HL-60 (cell line): ENCODE data around the gene INO80C.

Experiments used
- DNase-seq, 2 experiments: peaks; one replicate each; pipeline ENCODE4 v3.0.0-alpha.2; 2010 to 2020; ENCODE audit warnings: low read depth in 1 of 2, low spot score in 1 of 2
- H3K27ac ChIP-seq: fragments of 250-450 bp; sonication (Bioruptor Pico); replicated peaks from 2 replicates; pipeline ENCODE4 v1.5.1; 2020; ENCODE audit warnings: mild to moderate bottlenecking, moderate library complexity
- H3K27me3 ChIP-seq: fragments of 250-450 bp; sonication (Bioruptor Pico); 2 replicates; pipeline ENCODE4 v1.5.1; 2021; ENCODE audit warnings: mild to moderate bottlenecking, moderate library complexity; ENCODE audit not compliant: insufficient read depth, poor library complexity, severe bottlenecking
- H3K4me3 ChIP-seq: replicated peaks from 2 replicates; pipeline ENCODE4 v1.5.1; 2011; ENCODE audit warnings: mild to moderate bottlenecking, control low read depth, low read length; ENCODE audit not compliant: insufficient read depth
- CTCF ChIP-seq: IDR thresholded peaks from one replicate; pipeline ENCODE4 v1.5.1; 2011; ENCODE audit warnings: low read length, control low read depth, inconsistent platforms; ENCODE audit not compliant: insufficient read depth
- GABPA ChIP-seq: IDR thresholded peaks from 2 replicates; pipeline ENCODE4 v1.6.1; 2012; ENCODE audit warnings: low read depth
- POLR2AphosphoS5 ChIP-seq: IDR thresholded peaks from 2 replicates; pipeline ENCODE4 v1.6.1; 2012; ENCODE audit warnings: low read depth
- SPI1 ChIP-seq: IDR thresholded peaks from 2 replicates; pipeline ENCODE4 v1.6.1; 2012; ENCODE audit warnings: low read depth, mild to moderate bottlenecking, borderline replicate concordance
- TF ChIP-seq, protein P1 (sequence below): IDR thresholded peaks from 2 replicates; pipeline ENCODE4 v1.6.1; 2012; ENCODE audit warnings: low read depth; ENCODE audit not compliant: insufficient replicate concordance

Gene INO80C

DNA sequence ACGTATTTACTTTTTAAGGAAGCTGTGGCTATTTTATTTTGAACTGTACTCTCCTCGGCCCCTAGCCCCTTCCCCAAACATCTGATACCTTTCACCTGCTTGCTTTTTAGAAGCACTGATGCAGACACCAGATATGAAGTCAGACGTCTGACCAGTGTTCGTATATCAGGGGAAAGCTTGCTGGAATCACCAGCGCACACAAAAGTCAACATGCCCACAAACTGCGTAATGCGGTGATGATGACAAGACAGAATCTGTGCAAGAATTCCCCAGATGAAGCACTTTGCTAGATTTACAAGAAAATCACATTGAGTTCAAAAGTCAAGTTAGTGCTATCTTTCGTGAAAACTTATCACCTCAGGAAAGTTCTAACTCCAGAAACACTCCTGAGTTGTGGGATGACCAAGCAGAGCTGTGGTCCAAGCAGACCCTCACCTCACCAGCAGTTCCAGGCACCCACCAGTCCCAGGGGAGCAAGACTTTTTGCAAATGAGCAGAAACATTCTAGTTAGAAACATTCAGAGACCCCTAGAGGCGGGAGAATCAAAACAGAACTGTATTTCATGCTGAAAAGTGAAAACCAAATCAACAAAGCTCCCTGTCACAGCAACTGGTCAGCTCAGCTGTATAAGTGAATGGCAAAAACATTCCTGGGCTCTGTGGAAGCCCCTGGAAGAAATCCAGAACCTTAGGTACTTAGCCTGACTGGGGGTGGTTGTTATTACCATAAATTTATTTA, 55.7 kb downstream of the INO80C start:
- no peak for DNase-seq
- no peak overlapping the region for H3K4me3 ChIP-seq
- TF ChIP-seq, protein P1, sequence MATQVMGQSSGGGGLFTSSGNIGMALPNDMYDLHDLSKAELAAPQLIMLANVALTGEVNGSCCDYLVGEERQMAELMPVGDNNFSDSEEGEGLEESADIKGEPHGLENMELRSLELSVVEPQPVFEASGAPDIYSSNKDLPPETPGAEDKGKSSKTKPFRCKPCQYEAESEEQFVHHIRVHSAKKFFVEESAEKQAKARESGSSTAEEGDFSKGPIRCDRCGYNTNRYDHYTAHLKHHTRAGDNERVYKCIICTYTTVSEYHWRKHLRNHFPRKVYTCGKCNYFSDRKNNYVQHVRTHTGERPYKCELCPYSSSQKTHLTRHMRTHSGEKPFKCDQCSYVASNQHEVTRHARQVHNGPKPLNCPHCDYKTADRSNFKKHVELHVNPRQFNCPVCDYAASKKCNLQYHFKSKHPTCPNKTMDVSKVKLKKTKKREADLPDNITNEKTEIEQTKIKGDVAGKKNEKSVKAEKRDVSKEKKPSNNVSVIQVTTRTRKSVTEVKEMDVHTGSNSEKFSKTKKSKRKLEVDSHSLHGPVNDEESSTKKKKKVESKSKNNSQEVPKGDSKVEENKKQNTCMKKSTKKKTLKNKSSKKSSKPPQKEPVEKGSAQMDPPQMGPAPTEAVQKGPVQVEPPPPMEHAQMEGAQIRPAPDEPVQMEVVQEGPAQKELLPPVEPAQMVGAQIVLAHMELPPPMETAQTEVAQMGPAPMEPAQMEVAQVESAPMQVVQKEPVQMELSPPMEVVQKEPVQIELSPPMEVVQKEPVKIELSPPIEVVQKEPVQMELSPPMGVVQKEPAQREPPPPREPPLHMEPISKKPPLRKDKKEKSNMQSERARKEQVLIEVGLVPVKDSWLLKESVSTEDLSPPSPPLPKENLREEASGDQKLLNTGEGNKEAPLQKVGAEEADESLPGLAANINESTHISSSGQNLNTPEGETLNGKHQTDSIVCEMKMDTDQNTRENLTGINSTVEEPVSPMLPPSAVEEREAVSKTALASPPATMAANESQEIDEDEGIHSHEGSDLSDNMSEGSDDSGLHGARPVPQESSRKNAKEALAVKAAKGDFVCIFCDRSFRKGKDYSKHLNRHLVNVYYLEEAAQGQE: no peak
- no peak for TF ChIP-seq SPI1
- no peak for TF ChIP-seq POLR2AphosphoS5
- no peak for TF ChIP-seq GABPA
- no peak for TF ChIP-seq CTCF
- no peaks in the 10 kb centered on the region for H3K27me3 ChIP-seq
- no peak overlapping the region for H3K27ac ChIP-seq

- TF ChIP-seq CTCF (no peak), SPI1 (no peak)
- no peaks in the 10 kb centered on the region for H3K27me3 ChIP-seq
- H3K4me3 ChIP-seq: no peak overlapping the region
- no peak overlapping the region for H3K27ac ChIP-seq
- no peak for DNase-seq
These were observed 59.1 kb downstream of the INO80C start for GRCh38 chr18:35438480-35439234.

GRCh38 chr18:35437836-35438235, 59.9 kb downstream of the INO80C start:
- H3K27ac ChIP-seq: no peak overlapping the region
- no peaks in the 10 kb centered on the region for H3K27me3 ChIP-seq
- DNase-seq: no peak
- no peak for TF ChIP-seq GABPA
- no peak for TF ChIP-seq SPI1
- TF ChIP-seq, protein P1: no peak
- TF ChIP-seq POLR2AphosphoS5: no peak
- TF ChIP-seq CTCF: no peak
- no peak overlapping the region for H3K4me3 ChIP-seq
